A549 (cell line): ENCODE results near the gene ATP8B4. TPM values are rescaled to one million over a fixed set of nuclear protein-coding genes. Genes with fewer than 3 reads are reported as not detected.

ENCODE experiments used
- ATAC-seq, 2 experiments: fragments of 200-7000 bp in 1 of 2; fragments of >200 bp in 1 of 2; cut with Nextera tagmentation in 1 of 2; cut with Tn5 transposase in 1 of 2; 3 replicates each; pipeline versions ENCODE4 v1.8.0 to v1.9.1; 2018 to 2020; ENCODE audit warnings: mild to moderate bottlenecking in 1 of 2, moderate library complexity in 1 of 2
- CTCF ChIA-PET: fragments of 300-600 bp; sonication (Branson Sonifier 250); formaldehyde crosslinking; extraction: SDS; loops from one replicate; lab custom pipeline; 2021; ENCODE audit warnings: antibody characterized with exemption, inconsistent platforms; lab: Yijun Ruan, JAX
- POLR2A ChIA-PET: fragments of 350-600 bp; formaldehyde crosslinking; extraction: SDS; loops from one replicate; lab custom pipeline; 2021; ENCODE audit warnings: antibody characterized with exemption, inconsistent platforms; lab: Yijun Ruan, JAX
- DNase-seq, 2 experiments: peaks; one replicate each; pipeline versions ENCODE4 v3.0.0 to v3.0.0-alpha.2; 2011 to 2016; ENCODE audit warnings: low read depth in 1 of 2, low spot score in 1 of 2
- FAIRE-seq: peaks from 2 replicates; lab custom pipeline; 2011; peaks lifted over from hg19 to GRCh38; lab: Jason Lieb, UNC
- H3K27ac ChIP-seq, 2 experiments: fragments of >200 bp; sonication (Bioruptor Twin); formaldehyde crosslinking; 3 replicates each; pipeline ENCODE4 v1.5.1; 2016 to 2017
- H3K4me1 ChIP-seq: fragments of >200 bp; sonication (Bioruptor Twin); formaldehyde crosslinking; 3 replicates; pipeline ENCODE4 v1.6.1; 2016
- H3K4me2 ChIP-seq: fragments of >200 bp; sonication (Bioruptor Twin); formaldehyde crosslinking; 3 replicates; pipeline ENCODE4 v1.6.1; 2016
- H3K4me3 ChIP-seq: fragments of >200 bp; sonication (Bioruptor Twin); formaldehyde crosslinking; 3 replicates; pipeline ENCODE4 v1.5.1; 2016
- H3K9me3 ChIP-seq: fragments of >200 bp; sonication (Bioruptor Twin); formaldehyde crosslinking; 3 replicates; pipeline ENCODE4 v1.6.1; 2016
- BCL3 ChIP-seq: fragments of >200 bp; sonication (Bioruptor Twin); formaldehyde crosslinking; IDR thresholded peaks from 3 replicates; pipeline ENCODE4 v1.6.1; 2016
- CBX2 ChIP-seq: fragments of 200-600 bp; sonication (generic); IDR thresholded peaks from 2 replicates; pipeline ENCODE4 v1.6.1; 2016; ENCODE audit warnings: low read depth, mild to moderate bottlenecking, borderline replicate concordance
- CEBPB ChIP-seq, 2 experiments: fragments of >200 bp in 1 of 2; sonication (Bioruptor Twin) in 1 of 2; formaldehyde crosslinking in 1 of 2; IDR thresholded peaks; 2 replicates each; pipeline ENCODE4 v1.6.1; 2012 to 2016
- CHD2 ChIP-seq: fragments of 150-350 bp; IDR thresholded peaks from 2 replicates; pipeline ENCODE4 v1.6.1; 2014; ENCODE audit warnings: low read length; ENCODE audit not compliant: partially characterized antibody
- CHD4 ChIP-seq: fragments of 200-600 bp; sonication (generic); IDR thresholded peaks from 2 replicates; pipeline ENCODE4 v1.6.1; 2016; ENCODE audit warnings: antibody characterized with exemption, mild to moderate bottlenecking, borderline replicate concordance
- CTCF ChIP-seq: fragments of >200 bp; sonication (Bioruptor Twin); formaldehyde crosslinking; IDR thresholded peaks from 3 replicates; pipeline ENCODE4 v1.5.1; 2016
- E2F6 ChIP-seq: IDR thresholded peaks from 2 replicates; pipeline ENCODE4 v1.6.1; 2012; ENCODE audit warnings: low read depth, borderline replicate concordance
- EHF ChIP-seq: fragments of 250-450 bp; sonication (Bioruptor Pico); IDR thresholded peaks from 2 replicates; pipeline ENCODE4 v1.5.0; 2020; ENCODE audit warnings: mild to moderate bottlenecking
- EP300 ChIP-seq, 2 experiments: fragments of >200 bp; sonication (Bioruptor Twin); formaldehyde crosslinking; IDR thresholded peaks; 2 replicates in 1 of 2; 3 replicates in 1 of 2; pipeline ENCODE4 v1.6.1; 2016 to 2017
- ESRRA ChIP-seq: fragments of 150-350 bp; IDR thresholded peaks from 2 replicates; pipeline ENCODE4 v1.6.1; 2014; ENCODE audit warnings: mild to moderate bottlenecking, low read length, borderline replicate concordance
- FOSL2 ChIP-seq, 2 experiments: fragments of 450-650 bp in 1 of 2; fragments of >200 bp in 1 of 2; sonication (Bioruptor Twin) in 1 of 2; formaldehyde crosslinking; IDR thresholded peaks; 2 replicates each; pipeline versions ENCODE4 v1.5.0 to v1.6.1; 2016 to 2020; ENCODE audit warnings: mild to moderate bottlenecking in 1 of 2, moderate library complexity in 1 of 2
- FOXS1 ChIP-seq: fragments of 250-450 bp; sonication (Bioruptor Pico); IDR thresholded peaks from 2 replicates; pipeline ENCODE4 v1.5.0; 2020; ENCODE audit warnings: mild to moderate bottlenecking, moderate library complexity
- GATA3 ChIP-seq: IDR thresholded peaks from 2 replicates; pipeline ENCODE4 v1.6.1; 2012; ENCODE audit warnings: borderline replicate concordance
- HDAC2 ChIP-seq: fragments of 200-600 bp; sonication (generic); IDR thresholded peaks from 2 replicates; pipeline ENCODE4 v1.6.1; 2016
- HES2 ChIP-seq: fragments of >200 bp; sonication (Bioruptor Twin); formaldehyde crosslinking; IDR thresholded peaks from 2 replicates; pipeline ENCODE4 v1.6.1; 2016
- HEYL ChIP-seq: fragments of 250-450 bp; sonication (Bioruptor Pico); IDR thresholded peaks from 2 replicates; pipeline ENCODE4 v1.8.0; 2021; ENCODE audit warnings: mild to moderate bottlenecking, moderate library complexity
- HOXB13 ChIP-seq: fragments of 250-450 bp; sonication (Bioruptor Pico); IDR thresholded peaks from 2 replicates; pipeline ENCODE4 v1.5.0; 2020; ENCODE audit warnings: low read depth, mild to moderate bottlenecking, moderate library complexity
- KDM1A ChIP-seq: fragments of 200-600 bp; sonication (generic); IDR thresholded peaks from 2 replicates; pipeline ENCODE4 v1.6.1; 2016; ENCODE audit warnings: low read depth, mild to moderate bottlenecking
- KDM5A ChIP-seq: fragments of 200-600 bp; sonication (generic); IDR thresholded peaks from 2 replicates; pipeline ENCODE4 v1.6.1; 2016; ENCODE audit warnings: antibody characterized with exemption, mild to moderate bottlenecking
- MAFK ChIP-seq: fragments of 450-650 bp; IDR thresholded peaks from 2 replicates; pipeline ENCODE4 v1.6.1; 2014; ENCODE audit not compliant: partially characterized antibody
- MAX ChIP-seq: IDR thresholded peaks from 2 replicates; pipeline ENCODE4 v1.6.1; 2012
- PBX3 ChIP-seq: IDR thresholded peaks from 2 replicates; pipeline ENCODE4 v1.6.1; 2012
- PHF8 ChIP-seq: fragments of 200-600 bp; sonication (generic); IDR thresholded peaks from 2 replicates; pipeline ENCODE4 v1.6.1; 2016; ENCODE audit warnings: low read depth, mild to moderate bottlenecking, antibody characterized with exemption, moderate library complexity, borderline replicate concordance
- RARB ChIP-seq: fragments of 250-450 bp; sonication (Bioruptor Pico); IDR thresholded peaks from 2 replicates; pipeline ENCODE4 v1.8.0; 2021; ENCODE audit warnings: mild to moderate bottlenecking, moderate library complexity
- RCOR1 ChIP-seq: fragments of 150-350 bp; IDR thresholded peaks from 2 replicates; pipeline ENCODE4 v1.6.1; 2014; ENCODE audit warnings: antibody characterized with exemption, low read length, low read depth
- RNF2 ChIP-seq: fragments of 200-600 bp; sonication (generic); IDR thresholded peaks from 2 replicates; pipeline ENCODE4 v1.6.1; 2016; ENCODE audit warnings: low read depth, mild to moderate bottlenecking, antibody characterized with exemption, moderate library complexity, borderline replicate concordance
- SMC3 ChIP-seq: fragments of >200 bp; sonication (Bioruptor Twin); formaldehyde crosslinking; IDR thresholded peaks from 3 replicates; pipeline ENCODE4 v1.6.1; 2018; ENCODE audit warnings: inconsistent platforms
- SREBF2 ChIP-seq: fragments of 450-650 bp; IDR thresholded peaks from 2 replicates; pipeline ENCODE4 v1.6.1; 2014; ENCODE audit warnings: mild to moderate bottlenecking, moderate library complexity
- TFCP2L1 ChIP-seq: fragments of 250-450 bp; sonication (Bioruptor Pico); IDR thresholded peaks from 2 replicates; pipeline ENCODE4 v1.5.0; 2021; ENCODE audit warnings: mild to moderate bottlenecking
- ZSCAN20 ChIP-seq: fragments of 250-450 bp; sonication (Bioruptor Pico); IDR thresholded peaks from 2 replicates; pipeline ENCODE4 v1.8.0; 2022; ENCODE audit warnings: mild to moderate bottlenecking, moderate library complexity
- WGBS: methylation state at CpG from one replicate; pipeline ENCODE4 v1.1.6; 2017; ENCODE audit errors: missing lambda C conversion rate; 5-methylcytosine and 5-hydroxymethylcytosine counted together
- polyA plus RNA-seq, 4 experiments: library from polyadenylated mRNA; depleted of rRNA in 3 of 4; stranded (reverse); fragments of >200 nt; fragmentation: RNase III in 1 of 4; extraction: RNeasy Plus Mini Kit Qiagen cat#74134 plus additional on column Dnase treatment in 1 of 4; gene quantifications; 2 replicates in 3 of 4; 3 replicates in 1 of 4; pipeline ENCODE4 v1.2.3, GENCODE V29; 2011 to 2017

The ATP8B4 gene
- polyA plus RNA-seq, 2 of the 4 experiments (the other 2 are of a cell fraction), result 0.88 to 1.7 TPM

GRCh38 chr15:49988766-49989165 lies 130.3 kb downstream of the ATP8B4 start:
- no peaks in the 10 kb centered on the region for H3K4me1 ChIP-seq
- ChIA-PET POLR2A (no interaction called here), CTCF (interaction anchor here (3.3 to 4.2 kb wide), 2 partner anchors 12 to 15 kb away, joined by 18 to 22 read pairs; no protein-coding TSS in a partner anchor)
- no peak overlapping the region for H3K4me2 ChIP-seq
- no peak for FAIRE-seq
- ATAC-seq, result no peak
- TF ChIP-seq HDAC2 (no peak), PBX3 (no peak), BCL3 (no peak), E2F6 (no peak), RNF2 (no peak), HES2 (no peak), CHD2 (no peak), KDM1A (no peak), KDM5A (no peak), GATA3 (no peak), EP300 (IDR thresholded peaks at IDR 0.05) (no peak), EHF (CRISPR knock-in tag) (no peak), MAFK (no peak), HEYL (CRISPR knock-in tag) (no peak)
- H3K27ac ChIP-seq, result no peak overlapping the region
- DNase-seq, result no peak
- no peaks in the 10 kb centered on the region for H3K9me3 ChIP-seq
- WGBS, result 79% methylated on average over 2 of the region's 2 CpGs
- H3K4me3 ChIP-seq, result no peak overlapping the region

GRCh38 chr15:49987896-49988295 lies 131.1 kb downstream of the ATP8B4 start:
- H3K27ac ChIP-seq, result no peak overlapping the region
- H3K9me3 ChIP-seq, result no peaks in the 10 kb centered on the region
- DNase-seq (no peak), ATAC-seq (no peak), FAIRE-seq (no peak)
- CTCF ChIA-PET, result interaction anchor here (1.9 to 4.2 kb wide), 3 partner anchors 11 to 66 kb away, joined by 5 to 22 read pairs (median 18); no protein-coding TSS in a partner anchor
- no peak overlapping the region for H3K4me2 ChIP-seq
- H3K4me1 ChIP-seq, result no peaks in the 10 kb centered on the region
- POLR2A ChIA-PET, result no interaction called here
- no peak for TF ChIP-seq E2F6
- TF ChIP-seq RARB (CRISPR knock-in tag), result no peak
- no peak for TF ChIP-seq CEBPB (IDR thresholded peaks at IDR 0.05)
- no peak for TF ChIP-seq CTCF
- no peak for TF ChIP-seq HOXB13
- TF ChIP-seq RCOR1, result no peak
- TF ChIP-seq MAX, result no peak
- no peak for TF ChIP-seq SREBF2
- no peak for TF ChIP-seq HES2
- no peak for TF ChIP-seq ZSCAN20 (CRISPR knock-in tag)
- no peak for TF ChIP-seq SMC3
- no peak for TF ChIP-seq CBX2
- TF ChIP-seq CHD4, result no peak
- TF ChIP-seq TFCP2L1 (CRISPR knock-in tag), result no peak
- TF ChIP-seq ESRRA, result no peak
- TF ChIP-seq PHF8, result no peak
- no peak for TF ChIP-seq FOXS1
- no peak for TF ChIP-seq HDAC2
- TF ChIP-seq FOSL2 (IDR thresholded peaks at IDR 0.05), result no peak
- no peak for TF ChIP-seq FOSL2 (CRISPR knock-in tag; IDR thresholded peaks at IDR 0.05)
- WGBS, result 42% methylated on average over 3 of the region's 3 CpGs
- no peak overlapping the region for H3K4me3 ChIP-seq
